Measurements from ENCODE around the gene USH2A.

Gene USH2A

GRCh38 chr1:215878843-215879242 is 544.4 kb downstream of the USH2A start:
- no peak for DNase-seq (ENCODE audit: low spot score)
- no peak for TF ChIP-seq CTCF (IDR thresholded peaks at IDR 0.05)
- Histone ChIP-seq H3K4me3 (no peak overlapping the region), H3K27ac (no peak overlapping the region)

- TF ChIP-seq CTCF (IDR thresholded peaks at IDR 0.05): no peak
- no peak overlapping the region for H3K4me3 ChIP-seq
- DNase-seq (ENCODE audit: low spot score): no peak
- no peak overlapping the region for H3K27ac ChIP-seq
Measured at GRCh38 chr1:215878128-215878527, 545.1 kb downstream of the USH2A start.

GRCh38 chr1:215877452-215877951 is 545.7 kb downstream of the USH2A start:
- no peak for TF ChIP-seq CTCF (IDR thresholded peaks at IDR 0.05)
- Histone ChIP-seq H3K27ac (no peak overlapping the region), H3K4me3 (no peak overlapping the region)
- no peak for DNase-seq (ENCODE audit: low spot score)

GRCh38 chr1:215875712-215876111 is 547.5 kb downstream of the USH2A start:
- DNase-seq (ENCODE audit: low spot score): no peak
- Histone ChIP-seq H3K4me3 (no peak overlapping the region), H3K27ac (no peak overlapping the region)
- TF ChIP-seq CTCF (IDR thresholded peaks at IDR 0.05): no peak

GRCh38 chr1:215875236-215875635 is 548.0 kb downstream of the USH2A start:
- H3K4me3 ChIP-seq: no peak overlapping the region
- DNase-seq (ENCODE audit: low spot score): no peak
- H3K27ac ChIP-seq: no peak overlapping the region
- TF ChIP-seq CTCF (IDR thresholded peaks at IDR 0.05): no peak

GRCh38 chr1:215872658-215873057 is 550.6 kb downstream of the USH2A start:
- H3K4me3 ChIP-seq: no peak overlapping the region
- no peak for TF ChIP-seq CTCF (IDR thresholded peaks at IDR 0.05)

GRCh38 chr1:215868500-215868899 is 554.7 kb downstream of the USH2A start:
- Histone ChIP-seq H3K27ac (no peak overlapping the region), H3K4me3 (no peak overlapping the region)
- TF ChIP-seq CTCF (IDR thresholded peaks at IDR 0.05): no peak
- no peak for DNase-seq (ENCODE audit: low spot score)

More at GRCh38 chr1:215872658-215873057, 550.6 kb downstream of the USH2A start:
- no peak overlapping the region for H3K27ac ChIP-seq
- no peak for DNase-seq (ENCODE audit: low spot score)

Data from coronary artery (tissue), 2 donors.